OCI-LY7 (cell line): ENCODE data around the gene RFT1. TPM values are rescaled to one million over a fixed set of nuclear protein-coding genes. Genes with fewer than 3 reads are reported as not detected.

Experiments used
- BruUV-seq: library from RNA; stranded (reverse); fragments of 400-500 nt; replicated peaks from 2 replicates; lab custom pipeline; 2021; lab: Mats Ljungman, UMichigan
- CTCF ChIA-PET: fragments of 300-600 bp; sonication (Branson Sonifier 250); formaldehyde crosslinking; loops from one replicate; lab custom pipeline; 2022; ENCODE audit warnings: antibody characterized with exemption; ENCODE audit not compliant: unreplicated experiment; lab: Charles Lee
- POLR2A ChIA-PET: fragments of 300-600 bp; sonication (Branson Sonifier 250); formaldehyde crosslinking; loops from one replicate; lab custom pipeline; 2022; ENCODE audit warnings: antibody characterized with exemption; lab: Charles Lee
- DNase-seq: peaks from one replicate; pipeline ENCODE4 v3.0.0-alpha.2; 2015; ENCODE audit warnings: low spot score
- H2AFZ ChIP-seq: fragments of 200-600 bp; sonication (generic), shearing (Covaris generic); 2 replicates; pipeline ENCODE4 v1.6.1; 2014; ENCODE audit warnings: mild to moderate bottlenecking, antibody characterized with exemption, low read length, moderate library complexity
- H3K27ac ChIP-seq: fragments of 200-600 bp; sonication (generic); 2 replicates; pipeline ENCODE4 v1.5.1; 2014; ENCODE audit warnings: mixed run types, low read depth, mild to moderate bottlenecking, moderate library complexity, low read length, inconsistent platforms; ENCODE audit not compliant: poor library complexity, severe bottlenecking
- H3K36me3 ChIP-seq: fragments of 200-600 bp; sonication (generic); 2 replicates; pipeline ENCODE4 v1.6.1; 2014; ENCODE audit warnings: mild to moderate bottlenecking, antibody characterized with exemption, low read length, moderate library complexity, mixed read lengths; ENCODE audit not compliant: insufficient read depth
- H3K4me1 ChIP-seq: fragments of 200-600 bp; sonication (generic); 2 replicates; pipeline ENCODE4 v1.5.1; 2014; ENCODE audit warnings: mild to moderate bottlenecking, low read length; ENCODE audit not compliant: insufficient read depth, poor library complexity, severe bottlenecking
- H3K4me2 ChIP-seq: fragments of 200-600 bp; sonication (generic); 2 replicates; pipeline ENCODE4 v1.6.1; 2014; ENCODE audit warnings: mild to moderate bottlenecking, low read length
- H3K4me3 ChIP-seq: fragments of 200-600 bp; sonication (generic); 2 replicates; pipeline ENCODE4 v1.5.1; 2014; ENCODE audit warnings: mild to moderate bottlenecking, low read depth, low read length; ENCODE audit not compliant: poor library complexity, severe bottlenecking
- H3K79me2 ChIP-seq: fragments of 200-600 bp; sonication (generic); 2 replicates; pipeline ENCODE4 v1.6.1; 2016; ENCODE audit warnings: low read depth, mild to moderate bottlenecking, low read length, moderate library complexity, mixed read lengths; ENCODE audit not compliant: insufficient read depth
- H3K9me2 ChIP-seq: fragments of 200-600 bp; sonication (generic); 2 replicates; pipeline ENCODE4 v1.6.1; 2016; ENCODE audit warnings: mild to moderate bottlenecking, low read length, mixed read lengths; ENCODE audit not compliant: insufficient read depth
- H3K9me3 ChIP-seq: fragments of 200-600 bp; sonication (generic); 2 replicates; pipeline ENCODE4 v1.6.1; 2014; ENCODE audit warnings: mild to moderate bottlenecking, mixed run types, low read length, mixed read lengths
- H4K20me1 ChIP-seq: fragments of 200-600 bp; sonication (generic); 2 replicates; pipeline ENCODE4 v1.6.1; 2014; ENCODE audit warnings: mild to moderate bottlenecking, antibody characterized with exemption, low read length, moderate library complexity, mixed read lengths; ENCODE audit not compliant: insufficient read depth
- CTCF ChIP-seq: fragments of 200-600 bp; sonication (generic); conservative IDR thresholded peaks from 2 replicates; pipeline ENCODE4 v1.5.1; 2014; ENCODE audit warnings: mild to moderate bottlenecking, antibody characterized with exemption, low read length, moderate library complexity, mixed read lengths
- EZH2phosphoT487 ChIP-seq: fragments of 200-600 bp; sonication (generic); IDR thresholded peaks from 2 replicates; pipeline ENCODE4 v1.6.1; 2018; ENCODE audit warnings: low read depth, borderline replicate concordance, mild to moderate bottlenecking, mixed run types, antibody characterized with exemption, low read length, moderate library complexity, mixed read lengths
- intact Hi-C: fragments of 100-400 bp; cut with micrococcal nuclease; formaldehyde crosslinking; loops from one replicate; pipeline ENCODE4 v1.10.0; 2022; ENCODE audit not compliant: unreplicated experiment
- total RNA-seq, 2 experiments: library from RNA; depleted of rRNA in 1 of 2; stranded (reverse); fragments of >200 nt in 1 of 2; shearing (Covaris generic) in 1 of 2; gene quantifications; 2 replicates each; pipeline ENCODE4 v1.2.3, GENCODE V29; 2014 to 2022

Gene RFT1
- total RNA-seq, 2 experiments from 2014 or later, result 9.9 to 34.7 TPM

GRCh38 chr3:53131096-53131495, 861 bp upstream of the RFT1 start:
- Histone ChIP-seq H3K79me2 (peaks cover 21% of the 10 kb centered on the region), H4K20me1 (no peaks in the 10 kb centered on the region), H2AFZ (peak overlapping the region; percentile 91), H3K36me3 (peaks cover 9% of the 10 kb centered on the region; the same call in 1 of the 2 replicates), H3K9me3 (no peaks in the 10 kb centered on the region), H3K9me2 (no peaks in the 10 kb centered on the region), H3K4me2 (peak overlapping the region; percentile 83), H3K4me3 (peak overlapping the region; percentile 96), H3K4me1 (peaks cover 35% of the 10 kb centered on the region), H3K27ac (peak overlapping the region; percentile 65)
- no TSS peak for BruUV-seq
- CTCF ChIA-PET, result no interaction called here
- DNase-seq, result no peak
- POLR2A ChIA-PET, result interaction anchor here (0.5 to 4.3 kb wide), 6 partner anchors 10 to 65 kb away, joined by 3 to 19 read pairs (median 4); no protein-coding TSS in a partner anchor
- intact Hi-C loops, result no loop called here
- TF ChIP-seq CTCF (no peak), EZH2phosphoT487 (no peak)

- no peak overlapping the region for H2AFZ ChIP-seq
- CTCF ChIA-PET, result interaction anchor here (0.9 kb wide), 1 partner anchor 42 kb away, joined by 3 read pairs; no protein-coding TSS in a partner anchor
- H3K4me3 ChIP-seq, result peak overlapping the region; percentile 96
Observed at GRCh38 chr3:53129344-53129743, 891 bp downstream of the RFT1 start.

More at GRCh38 chr3:53129344-53129743, 891 bp downstream of the RFT1 start:
- TF ChIP-seq EZH2phosphoT487 (no peak), CTCF (no peak)
- H3K79me2 ChIP-seq, result peaks cover 21% of the 10 kb centered on the region
- no peaks in the 10 kb centered on the region for H3K9me2 ChIP-seq
- H3K4me1 ChIP-seq, result peaks cover 28% of the 10 kb centered on the region
- H3K9me3 ChIP-seq, result no peaks in the 10 kb centered on the region
- intact Hi-C loops, result no loop called here
- H3K4me2 ChIP-seq, result peak overlapping the region; percentile 83
- POLR2A ChIA-PET, result interaction anchor here (0.5 to 1.5 kb wide), 12 partner anchors 9 to 559 kb away, joined by 3 to 6 read pairs (median 4); partner anchors contain the start of gene NEK4
- peaks cover 26% of the 10 kb centered on the region for H3K36me3 ChIP-seq
- H3K27ac ChIP-seq, result peak overlapping the region; percentile 65
- no TSS peak for BruUV-seq
- no peak for DNase-seq
- no peaks in the 10 kb centered on the region for H4K20me1 ChIP-seq
